Right lung (tissue), 10 donors: Measurements from ENCODE around the gene SWT1. TPM values are rescaled to one million over a fixed set of nuclear protein-coding genes. Genes with fewer than 3 reads are reported as not detected.

Experiments used
- DNase-seq, 2 donors: peaks; one replicate each; pipeline ENCODE4 v3.0.0-alpha.2; 2013
- long read RNA-seq, 8 donors: transcript quantifications; one replicate each; lab custom pipeline, GENCODE V29; 2026
- polyA plus RNA-seq, 5 donors: library from polyadenylated mRNA; unstranded; fragments of 120-200 nt; gene quantifications; one replicate each; pipeline versions ENCODE4 v1.2.1 to v1.2.3, GENCODE V29; 2013; ENCODE audit warnings: inconsistent platforms in 1 of 5, low replicate concordance in 1 of 5; ENCODE audit not compliant: insufficient read length in 5 of 5, insufficient read depth in 1 of 5

SWT1 gene, protein sequence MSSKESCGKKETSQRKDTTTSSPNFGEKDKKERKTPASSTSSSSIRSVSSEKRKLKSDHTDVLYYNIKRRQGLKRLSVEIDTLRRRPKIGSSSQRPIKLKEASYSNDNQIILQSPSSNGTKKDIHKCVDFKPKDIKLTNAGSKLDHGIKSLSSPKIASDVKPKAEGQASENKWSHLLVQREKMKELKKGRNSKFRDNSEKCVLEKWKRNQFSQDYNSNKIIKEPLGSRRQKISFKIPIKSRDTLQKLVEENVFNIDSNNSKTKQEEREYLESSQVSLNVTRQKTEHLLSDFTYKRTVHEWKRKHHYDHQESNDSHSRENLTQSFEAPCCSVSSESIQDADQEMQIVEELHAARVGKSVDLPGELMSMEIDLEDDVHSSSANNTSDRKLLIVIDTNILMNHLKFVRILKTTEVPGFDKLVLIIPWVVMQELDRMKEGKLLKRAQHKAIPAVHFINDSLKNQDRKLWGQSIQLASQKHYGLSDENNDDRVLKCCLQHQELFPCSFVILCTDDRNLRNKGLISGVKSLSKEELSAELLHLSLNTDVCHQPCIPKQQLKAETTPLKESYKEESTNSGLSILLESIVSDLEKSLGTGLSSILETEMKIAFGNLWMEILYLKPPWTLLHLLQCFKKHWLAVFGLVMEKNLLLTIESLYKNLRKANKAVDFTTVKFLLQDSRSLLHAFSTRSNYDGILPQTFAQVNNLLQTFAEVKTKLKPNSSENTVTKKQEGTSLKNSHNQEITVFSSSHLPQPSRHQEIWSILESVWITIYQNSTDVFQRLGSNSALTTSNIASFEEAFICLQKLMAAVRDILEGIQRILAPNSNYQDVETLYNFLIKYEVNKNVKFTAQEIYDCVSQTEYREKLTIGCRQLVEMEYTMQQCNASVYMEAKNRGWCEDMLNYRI
- polyA plus RNA-seq, result 10 to 100 TPM in 2 of 5 donors, 1 to 10 TPM in 3; 6.6 to 12.5 (median 9.5) TPM
- long read RNA-seq, donor 1, result 0 reads
- long read RNA-seq, donor 2, partial matches to known transcripts, result 0 of 1 reads
- long read RNA-seq, donor 2, other reads (novel, unspliced or antisense), result 0 of 1 reads
- long read RNA-seq, donor 3, partial matches to known transcripts, result 0 of 1 reads
- long read RNA-seq, donor 3, other reads (novel, unspliced or antisense), result 0 of 1 reads
- long read RNA-seq, donor 4, partial matches to known transcripts, result 0 of 1 reads
- long read RNA-seq, donor 4, other reads (novel, unspliced or antisense), result 0 of 1 reads
- long read RNA-seq, donor 5, result 0 reads
- long read RNA-seq, donor 6, result 0 reads
- long read RNA-seq, donor 7, partial matches to known transcripts, result 0 of 2 reads
- long read RNA-seq, donor 7, other reads (novel, unspliced or antisense), result 0 of 2 reads
- long read RNA-seq, donor 8, result 0 reads

DNA sequence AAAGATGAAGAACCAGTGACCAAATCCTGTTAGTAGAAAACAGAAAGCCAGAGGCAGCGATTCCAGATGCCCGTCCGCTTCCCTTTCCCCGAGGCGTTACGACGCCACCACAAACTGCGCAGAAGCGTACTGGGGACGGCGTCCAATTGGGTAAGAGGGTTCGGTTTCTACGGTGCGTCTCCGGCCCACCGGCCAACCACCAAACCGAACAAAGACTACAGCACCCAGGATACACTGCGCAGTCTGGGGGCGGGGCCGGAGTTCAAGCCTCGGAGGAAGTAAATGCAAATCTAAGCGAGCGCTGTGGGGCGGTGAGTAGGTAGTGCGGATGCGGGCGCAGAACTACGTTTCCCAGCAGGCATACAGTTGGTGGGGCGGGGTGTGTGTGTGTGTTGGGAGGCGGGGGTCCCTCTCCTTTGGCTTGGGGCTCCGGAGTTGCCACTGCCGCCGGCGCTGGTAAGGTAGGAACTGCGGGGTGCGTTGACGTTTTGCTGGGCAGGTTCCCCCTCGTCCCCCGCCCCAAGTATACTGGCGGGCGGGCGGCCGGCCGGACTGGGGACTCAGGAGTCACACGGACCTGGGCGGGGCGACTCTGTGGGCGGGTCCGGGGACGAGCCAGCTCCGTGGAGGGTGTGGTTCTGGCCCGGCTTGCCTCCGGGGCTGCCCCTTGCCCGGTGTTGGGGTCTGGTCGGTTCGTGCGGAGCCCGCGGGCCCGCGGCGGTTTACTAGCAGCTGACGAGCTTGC is at the start of gene SWT1, which contains the start of gene TRMT1L:
SWT1 (plus strand) TSS at position 314 of the 745 bp plus-strand sequence. CDS start 3,675 bp downstream, outside the sequence.
TRMT1L (minus strand) TSS at position 100 of the 745 bp plus-strand sequence. CDS start 241 bp downstream, outside the sequence.
- peak; percentile 99 for DNase-seq

DNA sequence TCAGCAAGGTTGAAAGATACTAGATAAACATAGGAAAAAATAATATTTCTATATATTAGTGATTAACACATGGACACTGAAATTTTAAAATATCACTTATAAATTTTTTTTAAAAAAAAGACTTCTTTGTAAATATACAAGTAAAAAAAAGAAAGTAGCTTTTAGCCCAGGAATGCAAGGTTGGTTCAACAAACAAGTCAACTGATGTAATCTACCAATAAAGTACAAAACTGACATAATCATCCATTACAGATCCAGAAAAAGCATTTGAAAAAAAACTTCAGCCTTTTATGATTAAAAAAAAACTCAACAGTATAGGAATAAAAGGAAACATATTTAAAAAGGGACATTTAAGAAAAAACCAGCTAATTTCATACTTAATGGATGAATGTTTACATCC is 48.6 kb upstream of the SWT1 start:
- no peak for DNase-seq

DNA sequence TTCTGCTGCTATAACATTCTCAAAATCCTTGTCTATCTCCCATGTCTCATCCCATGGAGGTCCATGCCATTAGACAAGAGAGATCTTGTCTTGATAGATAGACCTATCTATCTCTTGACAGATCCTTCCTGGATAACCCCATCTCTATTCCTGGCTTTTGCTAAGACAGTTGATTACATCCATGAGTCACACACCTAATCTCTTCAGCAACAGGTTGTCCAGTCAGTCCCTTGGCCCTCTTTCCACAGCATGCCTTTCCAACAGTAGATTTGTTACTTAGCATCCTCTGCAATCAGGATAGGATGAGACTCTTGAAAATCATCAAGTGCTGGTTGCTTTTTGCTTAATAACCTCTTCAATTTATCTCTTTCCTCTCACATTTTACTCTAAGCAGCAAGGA is 46.8 kb upstream of the SWT1 start:
- DNase-seq, result no peak

DNA sequence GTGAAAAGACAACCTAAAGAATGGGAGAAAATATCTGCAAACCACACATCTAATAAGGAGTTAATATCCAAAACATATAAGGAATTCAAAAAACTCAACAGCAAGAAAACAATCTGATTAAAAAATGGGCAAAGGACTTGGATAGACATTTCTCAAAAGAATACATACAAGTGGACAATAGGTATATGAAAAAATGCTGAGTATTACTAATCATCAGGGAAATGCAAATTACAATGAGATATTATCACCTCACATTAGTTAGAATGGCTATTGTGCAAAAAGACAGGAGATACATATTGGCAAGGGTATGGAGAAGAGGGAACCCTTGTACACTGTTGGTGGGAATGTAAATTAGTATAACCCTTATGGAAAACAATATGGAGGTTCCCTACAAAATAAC is 45.1 kb upstream of the SWT1 start:
- DNase-seq, result no peak

DNA sequence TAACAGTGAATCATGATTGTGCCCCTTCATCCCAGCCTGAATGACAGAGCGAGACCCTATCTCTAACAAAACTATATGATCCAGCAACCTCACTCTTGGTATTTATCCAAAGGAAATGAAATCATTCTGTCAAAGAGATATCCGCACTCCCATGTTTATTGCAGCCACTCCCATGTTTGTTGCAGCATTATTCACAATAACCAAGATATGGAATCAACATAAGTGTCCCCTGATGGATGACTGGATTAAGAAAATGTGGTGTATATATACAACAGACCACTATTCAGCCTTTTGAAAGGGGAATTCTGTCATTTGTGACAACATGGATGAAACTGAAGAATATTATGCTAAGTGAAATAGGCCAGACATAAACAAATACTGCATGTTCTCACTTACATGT is 44.6 kb upstream of the SWT1 start:
- DNase-seq, result no peak

DNA sequence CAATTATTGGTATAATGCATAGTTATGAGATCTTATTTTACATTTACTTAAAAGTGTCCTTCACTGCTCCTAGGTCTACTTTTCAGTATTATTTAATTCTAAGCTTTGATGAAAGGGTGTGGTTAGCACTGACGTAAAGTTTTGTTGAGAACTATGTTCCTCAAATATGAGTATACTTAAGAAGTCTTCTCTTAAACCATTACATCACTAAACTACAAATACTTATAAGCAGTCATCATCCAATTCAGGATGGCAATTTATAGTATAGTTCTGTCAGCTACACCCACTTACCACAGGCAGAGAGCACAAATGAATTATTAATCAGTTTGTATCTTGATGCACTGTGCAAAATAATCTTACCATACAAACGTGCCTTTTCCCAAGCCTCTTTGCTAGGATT is 27.3 kb upstream of the SWT1 start:
- no peak for DNase-seq

DNA sequence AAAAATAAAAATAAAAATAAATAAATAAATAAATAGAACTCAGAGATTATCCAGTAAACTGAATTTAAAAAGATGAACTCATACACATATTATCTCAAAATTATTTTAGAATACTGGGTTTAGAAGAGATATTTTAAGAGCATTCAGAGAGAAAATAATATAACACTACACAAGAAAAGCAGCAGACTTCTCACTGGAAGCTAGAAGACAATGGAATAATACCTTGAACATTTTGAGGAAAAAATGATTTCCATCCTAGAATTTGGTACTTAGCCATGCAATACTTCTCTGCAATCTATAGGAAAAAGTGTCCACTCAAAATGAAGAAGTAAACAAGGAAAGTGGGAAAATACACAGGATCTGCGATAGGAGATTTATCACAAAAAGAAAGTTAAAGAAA is 24.4 kb upstream of the SWT1 start:
- no peak for DNase-seq

DNA sequence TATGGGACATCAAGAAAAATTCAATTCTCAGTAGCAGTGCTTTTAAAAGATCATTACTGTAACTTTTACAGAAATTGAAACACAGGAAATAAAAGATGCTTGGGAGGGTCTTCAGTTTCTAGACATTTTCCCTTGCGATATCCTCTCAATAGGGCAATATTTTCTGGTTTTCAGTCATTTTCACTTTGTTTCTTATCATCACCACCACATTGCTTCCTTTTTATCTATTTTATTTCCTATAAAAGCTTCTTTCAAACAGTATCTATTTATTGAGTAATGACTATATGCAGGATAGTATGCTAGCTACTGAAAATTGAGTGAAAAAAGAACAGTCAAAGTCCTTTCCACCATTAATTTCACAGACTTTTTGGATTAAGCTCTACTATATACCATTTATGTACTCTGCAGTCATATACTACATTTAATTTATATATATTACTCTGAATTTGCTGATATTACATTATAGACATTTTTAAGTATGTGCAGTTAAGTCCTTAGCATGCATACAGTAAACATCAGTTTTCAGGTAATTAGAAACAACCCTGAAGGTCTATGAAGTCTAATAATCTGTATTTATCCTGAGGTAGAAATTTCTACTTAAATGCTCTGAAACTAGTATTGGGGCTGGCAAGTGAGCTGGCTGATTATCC is 18.9 kb upstream of the SWT1 start:
- no peak for DNase-seq

DNA sequence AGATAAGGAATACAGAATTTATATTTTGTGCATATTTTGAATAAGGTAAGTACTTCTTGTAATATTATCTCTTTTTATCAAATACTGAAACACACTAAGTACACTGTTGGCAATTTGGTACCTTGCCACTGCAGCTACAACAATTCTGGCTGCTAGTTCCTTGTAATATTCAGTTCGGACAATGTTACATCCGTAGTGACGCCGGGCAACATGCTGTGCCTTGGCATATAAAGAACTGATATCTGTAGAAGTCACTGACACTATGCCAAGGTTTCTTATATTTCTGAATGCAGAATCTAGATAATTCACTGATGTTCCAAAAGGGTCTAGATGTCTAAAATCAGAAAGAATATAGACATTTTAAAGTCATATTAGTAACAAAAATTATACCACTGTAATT is 17.7 kb upstream of the SWT1 start:
- no peak for DNase-seq

DNA sequence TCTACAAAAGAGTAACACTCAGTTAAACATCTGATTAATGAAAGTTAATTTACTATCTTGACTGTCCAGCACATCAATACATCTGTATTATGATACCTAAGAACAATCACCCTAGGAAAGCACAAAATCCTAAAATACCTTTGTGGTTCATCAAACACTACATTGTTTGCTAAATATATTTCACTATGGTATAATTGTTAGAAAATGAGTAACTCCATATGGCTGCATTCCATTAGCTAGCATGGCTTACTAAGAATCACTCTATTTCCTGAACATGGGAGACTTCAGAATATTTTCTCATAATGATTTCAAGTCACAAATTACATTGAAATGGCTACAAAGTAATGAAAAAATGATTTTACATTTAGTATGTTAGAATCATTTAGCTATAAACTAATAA is 12.7 kb upstream of the SWT1 start:
- DNase-seq, result no peak

DNA sequence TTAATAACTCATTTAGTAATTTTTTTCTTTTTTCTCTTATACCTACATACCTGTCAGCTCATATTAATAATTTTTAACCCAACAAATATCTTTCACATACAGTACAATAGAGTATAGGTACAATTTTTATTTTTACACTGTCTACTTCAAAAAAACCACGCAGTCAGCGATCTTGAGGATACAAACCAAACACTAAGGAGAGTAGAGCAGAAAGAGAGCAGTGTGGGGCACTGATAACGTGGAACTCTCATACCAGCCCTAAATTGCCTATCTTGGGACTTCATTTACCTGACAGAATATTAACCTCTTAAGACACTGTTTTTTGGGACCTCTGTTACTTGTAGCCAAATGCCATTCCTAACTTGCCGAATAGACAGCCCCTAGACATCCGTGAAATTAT is 5.8 kb upstream of the SWT1 start:
- no peak for DNase-seq

DNA sequence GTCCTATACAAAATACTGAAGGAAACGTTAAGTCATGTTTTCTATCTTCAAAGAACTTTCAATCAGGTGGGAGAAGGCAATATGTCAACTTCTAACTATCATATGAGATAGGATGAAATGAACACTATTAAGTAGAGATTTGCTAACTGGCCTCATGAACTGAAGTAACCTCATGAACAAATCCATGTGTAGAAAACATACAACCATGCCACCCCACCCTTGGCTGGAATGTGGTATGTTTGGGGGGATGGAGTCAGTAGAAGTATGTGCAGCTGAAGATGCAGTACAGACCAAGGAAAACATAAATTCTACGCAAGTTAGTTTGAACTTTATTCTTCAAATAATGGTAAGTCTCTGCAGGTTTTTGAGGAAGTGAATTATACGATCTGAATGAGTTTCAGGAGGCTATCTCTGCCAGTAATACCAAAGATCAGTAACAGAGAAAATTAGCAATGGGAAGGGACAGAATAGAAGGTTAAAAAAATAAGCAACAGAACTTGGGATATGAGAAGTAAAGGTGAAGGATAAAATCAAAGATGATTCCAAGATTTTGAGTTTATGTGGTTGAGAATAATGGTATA is 4.7 kb upstream of the SWT1 start:
- no peak for DNase-seq

DNA sequence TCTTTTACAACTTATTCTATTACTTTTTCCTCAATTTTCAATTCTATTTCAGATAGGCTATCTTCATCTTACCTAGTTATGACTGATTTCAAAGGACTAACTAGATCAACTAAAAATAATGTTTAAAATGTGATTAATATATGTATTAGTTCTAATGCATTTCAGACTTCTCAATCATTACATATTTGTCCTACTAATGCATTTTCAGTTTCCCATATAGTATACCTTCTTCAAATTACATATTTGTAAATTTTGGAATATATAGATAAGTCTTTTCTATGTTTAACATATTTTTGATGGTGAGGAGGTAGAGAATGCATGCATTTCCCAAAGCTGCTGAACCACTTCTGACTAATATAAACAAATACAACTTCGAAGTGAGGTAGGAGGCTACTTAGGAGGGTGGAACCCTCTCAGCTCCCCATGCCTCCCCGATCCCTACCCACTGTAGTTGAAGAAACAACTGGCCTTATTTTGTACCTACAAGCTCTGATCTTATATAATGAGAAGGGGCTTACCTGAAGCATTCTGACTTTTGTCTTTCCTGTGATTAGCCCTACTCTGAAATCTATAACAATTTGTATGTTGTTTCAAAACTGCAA is 2.0 kb upstream of the SWT1 start:
- DNase-seq, result no peak

DNA sequence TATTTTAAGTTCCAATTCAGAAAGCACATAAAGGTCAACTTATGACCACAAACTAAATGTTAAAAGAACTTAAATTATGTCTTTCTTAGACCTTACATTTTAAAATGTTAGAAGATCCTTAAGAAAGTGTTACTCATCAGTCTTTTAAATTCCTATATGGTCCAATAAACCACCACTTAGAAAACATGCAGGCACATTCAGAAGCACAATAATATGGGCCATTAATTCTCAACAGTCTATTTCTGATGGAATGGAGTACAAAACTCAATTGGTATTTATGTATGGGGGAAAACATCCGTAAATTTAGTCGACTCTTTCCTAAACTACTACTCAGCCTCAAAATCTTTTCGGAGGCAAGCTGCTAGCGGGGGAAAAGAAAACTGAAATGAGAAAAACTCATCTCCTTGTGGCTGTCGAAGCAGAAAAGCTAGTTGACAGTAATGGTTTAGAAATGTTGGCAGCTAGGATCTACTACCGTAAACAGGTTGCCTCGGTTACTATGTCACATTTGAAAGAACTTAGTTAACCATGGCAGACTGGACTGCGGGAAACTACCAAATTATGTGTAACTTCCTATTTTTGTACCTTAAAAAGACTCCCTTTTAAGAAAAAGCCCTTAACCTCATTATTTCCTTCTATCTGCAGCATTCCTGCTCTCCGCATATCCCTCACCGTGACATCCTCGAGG is 1.2 kb upstream of the SWT1 start:
- DNase-seq, result peak in 1 of 2 donors; percentile 65

DNA sequence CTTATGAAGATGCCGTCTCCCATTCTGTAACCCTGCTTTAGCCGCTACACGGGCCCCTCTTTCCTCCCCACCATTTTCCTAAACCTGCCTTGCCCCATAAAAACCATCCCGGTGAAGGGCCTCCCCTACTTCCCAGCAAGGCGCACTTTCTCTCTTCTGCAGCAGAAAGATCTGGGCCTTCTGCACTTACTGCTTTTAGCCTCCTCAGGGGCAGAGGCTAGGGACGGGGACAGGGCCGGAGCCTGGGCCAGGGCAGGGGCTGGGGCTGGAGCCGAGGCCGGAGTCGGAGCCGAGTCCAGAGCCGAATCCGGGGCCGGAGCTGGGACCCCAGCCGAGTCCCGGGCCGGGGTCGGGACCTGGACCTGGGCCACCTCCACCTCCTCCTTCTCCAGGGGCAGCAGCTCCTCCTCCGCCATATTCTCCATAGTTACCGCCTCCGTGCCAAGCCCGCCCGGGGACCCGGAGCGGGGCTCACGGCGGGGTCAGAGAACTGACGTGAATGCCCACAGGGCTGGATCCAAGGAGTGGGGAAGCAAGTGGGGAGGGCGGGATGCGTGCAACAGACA is 596 bp upstream of the SWT1 start:
- DNase-seq, result no peak

DNA sequence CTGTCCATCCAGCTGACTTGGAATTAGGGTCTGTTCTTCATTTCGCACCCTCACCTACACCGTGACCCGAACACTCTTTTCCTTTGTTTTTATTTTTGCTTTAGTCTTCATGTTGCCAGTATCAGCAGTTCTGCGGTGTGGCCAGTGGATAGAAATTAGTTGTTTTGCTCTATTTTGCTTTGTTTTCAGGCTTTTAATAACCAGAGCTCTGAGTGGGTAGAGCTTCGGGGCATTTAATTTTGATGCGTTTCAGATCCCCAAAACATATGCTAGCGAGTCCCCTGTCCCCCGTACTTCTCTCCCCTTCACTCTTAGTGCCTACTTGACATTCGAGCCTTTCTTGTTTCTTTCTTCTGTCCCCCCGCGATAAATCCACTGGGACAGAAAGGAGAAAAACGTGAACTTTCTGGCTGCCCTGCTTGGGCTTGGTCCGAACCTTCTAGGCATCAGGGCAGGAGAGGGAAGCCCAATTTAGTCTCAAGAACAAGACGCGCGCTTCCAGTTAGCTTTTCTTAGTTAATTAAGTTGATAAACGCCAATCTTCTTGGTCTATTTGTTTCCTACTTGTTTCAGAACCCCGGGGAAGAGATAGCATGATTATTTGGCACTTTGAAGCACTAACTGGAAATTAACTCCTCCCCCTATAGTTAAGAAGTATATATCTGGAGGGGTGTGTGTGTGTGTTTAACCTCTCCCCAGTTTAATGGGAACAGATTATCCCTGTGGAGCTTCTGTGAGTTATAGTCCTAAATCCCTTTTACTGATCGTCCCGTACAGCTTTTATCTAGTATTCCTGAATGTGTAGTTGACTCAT is 839 bp downstream of the SWT1 start:
- peak in 1 of 2 donors; percentile 20 for DNase-seq

DNA sequence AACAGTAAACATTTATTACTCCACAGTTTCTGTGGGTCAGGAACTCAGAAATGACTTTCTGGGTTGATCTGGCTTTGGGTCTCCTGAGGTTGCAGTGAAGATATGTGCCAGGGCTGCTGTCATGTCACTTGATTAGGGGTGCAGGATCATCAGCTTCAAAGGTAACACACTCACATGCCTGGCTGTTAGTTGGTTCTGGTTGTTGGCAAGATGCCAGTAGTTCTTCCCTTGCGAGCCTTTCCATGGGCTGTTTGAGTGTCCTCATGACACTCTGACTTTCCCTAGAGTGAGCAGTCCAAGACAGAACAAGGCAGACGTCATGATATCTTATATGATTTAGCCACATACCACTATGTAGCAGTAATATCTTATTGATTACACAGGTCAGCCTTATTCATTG is 1.8 kb downstream of the SWT1 start:
- DNase-seq, result no peak

DNA sequence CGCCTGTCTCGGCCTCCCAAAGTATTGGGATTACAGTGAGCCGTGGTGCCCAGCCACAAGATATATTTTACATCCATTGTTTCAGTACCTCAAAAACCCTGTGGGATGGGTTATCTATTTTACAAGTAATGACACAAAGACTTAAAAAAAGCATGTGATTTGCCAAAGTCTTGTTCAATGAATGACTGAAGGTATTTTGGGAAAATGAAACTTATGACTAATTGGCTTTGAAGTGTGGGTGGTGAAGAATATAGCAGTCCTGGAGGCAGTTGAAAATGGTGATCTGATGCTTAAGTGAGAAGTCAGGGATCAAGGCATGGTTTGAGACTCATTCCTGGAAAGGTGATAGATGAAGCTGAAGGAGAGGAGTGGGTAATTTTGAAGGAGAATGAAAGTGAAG is 3.0 kb downstream of the SWT1 start:
- DNase-seq, result no peak
